ENCODE measurements around the gene CPPED1.

CPPED1 gene

GRCh38 chr16:12706628-12707027 is 97.1 kb downstream of the CPPED1 start:
- POLR2A ChIA-PET = no interaction called here
- CTCF ChIA-PET = no interaction called here
- Histone ChIP-seq H3K4me3 (ENCODE audit: low read depth, low read length) (no peak overlapping the region), H3K27ac (ENCODE audit: extremely low read depth, low read depth, low read length) (no peak overlapping the region), H3K9me3 (ENCODE audit: control insufficient read depth, insufficient read depth, low read depth, low read length) (no peaks in the 10 kb centered on the region), H3K36me3 (ENCODE audit: control insufficient read depth in 2 of 2, insufficient read depth in 1 of 2, low read length in 2 of 2) (no peaks in the 10 kb centered on the region), H3K4me1 (ENCODE audit: control insufficient read depth, insufficient read depth, low read length) (no peaks in the 10 kb centered on the region)
- TF ChIP-seq ZNF16 (tag by site-specific recombination; IDR thresholded peaks at IDR 0.05; ENCODE audit: low read depth) = no peak
- no peak for TF ChIP-seq ZNF302 (tag by site-specific recombination; IDR thresholded peaks at IDR 0.05; ENCODE audit: low read depth)
- TF ChIP-seq ZSCAN18 (tag by site-specific recombination; IDR thresholded peaks at IDR 0.05) = no peak
- no peak for TF ChIP-seq ZNF362 (tag by site-specific recombination; IDR thresholded peaks at IDR 0.05)
- no peak for TF ChIP-seq ZNF791 (tag by site-specific recombination; IDR thresholded peaks at IDR 0.05)

GRCh38 chr16:12704492-12705111 is 99.1 kb downstream of the CPPED1 start:
- H3K27ac ChIP-seq (ENCODE audit: extremely low read depth, low read depth, low read length) = no peak overlapping the region
- H3K9me3 ChIP-seq (ENCODE audit: control insufficient read depth, insufficient read depth, low read depth, low read length) = no peaks in the 10 kb centered on the region
- no peaks in the 10 kb centered on the region for H3K4me1 ChIP-seq (ENCODE audit: control insufficient read depth, insufficient read depth, low read length)
- no peaks in the 10 kb centered on the region for H3K36me3 ChIP-seq (ENCODE audit: control insufficient read depth in 2 of 2, insufficient read depth in 1 of 2, low read length in 2 of 2)
- ChIA-PET CTCF (no interaction called here), POLR2A (no interaction called here)
- TF ChIP-seq KLF16 (tag by site-specific recombination; IDR thresholded peaks at IDR 0.05) (no peak), GLI2 (tag by site-specific recombination; IDR thresholded peaks at IDR 0.05; ENCODE audit: borderline replicate concordance, low read depth) (no peak), ZNF37A (tag by site-specific recombination; IDR thresholded peaks at IDR 0.05) (no peak), OSR2 (tag by site-specific recombination; IDR thresholded peaks at IDR 0.05) (no peak), ZNF24 (tag by site-specific recombination; IDR thresholded peaks at IDR 0.05) (no peak), ZNF654 (tag by site-specific recombination; IDR thresholded peaks at IDR 0.05; ENCODE audit: low read depth) (no peak), ZNF600 (tag by site-specific recombination; IDR thresholded peaks at IDR 0.05) (no peak), ZNF169 (tag by site-specific recombination; IDR thresholded peaks at IDR 0.05) (no peak), ZBTB17 (tag by site-specific recombination; IDR thresholded peaks at IDR 0.05) (no peak), IKZF3 (tag by site-specific recombination; IDR thresholded peaks at IDR 0.05) (no peak), TSHZ1 (tag by site-specific recombination; IDR thresholded peaks at IDR 0.05; ENCODE audit: borderline replicate concordance) (no peak), ZNF548 (tag by site-specific recombination; IDR thresholded peaks at IDR 0.05) (no peak), ZNF174 (tag by site-specific recombination; IDR thresholded peaks at IDR 0.05) (no peak), ZXDB (tag by site-specific recombination; IDR thresholded peaks at IDR 0.05) (no peak), ZNF311 (tag by site-specific recombination; IDR thresholded peaks at IDR 0.05; ENCODE audit: borderline replicate concordance) (no peak), ZNF530 (tag by site-specific recombination; IDR thresholded peaks at IDR 0.05; ENCODE audit: low read depth) (no peak), ZNF362 (tag by site-specific recombination; IDR thresholded peaks at IDR 0.05) (no peak), ZIC2 (tag by site-specific recombination; IDR thresholded peaks at IDR 0.05) (no peak)
- no peak overlapping the region for H3K4me3 ChIP-seq (ENCODE audit: low read depth, low read length)
